Activated naive CD4-positive, alpha-beta T cell treated with Interleukin-2 at 50 U/mL for 16 hours (primary cell): ENCODE data around the gene NME4.

ENCODE experiments used
- DNase-seq: peaks from one replicate; pipeline ENCODE4 v3.0.0-alpha.2; 2020

NME4 gene

DNA sequence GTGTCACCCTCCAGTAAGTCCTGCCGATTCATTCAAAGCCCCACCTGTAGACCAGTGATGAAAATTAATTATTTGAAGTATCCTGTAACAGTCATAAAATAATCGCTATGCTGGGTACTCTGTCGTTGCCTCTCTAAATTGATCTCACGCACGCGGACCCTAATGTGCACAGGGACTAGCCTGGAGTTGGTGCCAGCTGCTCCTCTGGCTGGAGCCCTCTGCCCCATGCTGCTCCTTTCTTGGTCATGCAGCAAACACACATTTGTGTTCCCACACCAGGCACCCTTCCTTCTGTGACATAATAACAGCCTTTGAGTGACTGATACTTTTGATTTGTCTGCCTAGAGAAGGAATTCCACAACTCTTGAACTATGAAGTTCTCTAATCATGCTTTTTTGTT, 44.4 kb downstream of the NME4 start:
- no peak for DNase-seq

DNA sequence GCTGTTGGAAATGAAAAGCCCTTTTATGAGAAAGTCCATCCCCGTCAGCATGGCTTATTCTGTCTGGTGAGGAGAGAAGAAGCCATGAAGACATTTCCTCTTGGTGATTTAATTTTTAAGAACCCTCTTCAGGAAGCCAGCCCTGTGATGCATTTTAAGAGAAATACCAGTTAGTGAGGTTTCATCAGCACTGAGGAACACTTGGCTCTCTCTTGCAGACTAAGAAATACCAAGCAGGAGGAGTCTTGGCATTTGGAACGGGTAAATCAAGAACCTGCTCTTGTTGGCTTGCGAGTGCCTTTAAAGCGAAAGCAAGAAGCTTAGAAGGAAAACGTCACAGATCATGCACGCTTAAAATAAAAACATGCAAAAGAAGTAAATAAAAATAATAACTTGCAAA, 46.0 kb downstream of the NME4 start:
- DNase-seq, result no peak

DNA sequence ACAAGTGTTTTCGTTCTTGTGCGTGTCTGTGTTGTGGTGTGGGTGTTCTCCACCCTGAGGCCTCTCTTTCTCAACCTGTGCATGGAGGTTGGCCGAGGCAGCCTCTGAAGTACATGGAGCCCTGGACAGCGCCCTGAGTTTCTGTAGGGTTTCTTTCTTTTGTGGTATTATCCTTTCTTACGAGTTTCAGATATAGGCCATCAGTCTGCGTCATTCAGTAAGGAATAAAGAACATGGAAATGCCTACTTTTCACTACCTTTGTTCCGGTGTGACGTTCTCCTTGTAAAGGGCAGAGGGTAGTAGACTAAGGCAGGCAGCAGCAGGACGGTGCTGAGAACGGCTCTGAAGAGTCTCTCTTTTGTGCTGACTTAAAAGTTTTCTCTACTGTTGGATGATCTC, 47.0 kb downstream of the NME4 start:
- no peak for DNase-seq

DNA sequence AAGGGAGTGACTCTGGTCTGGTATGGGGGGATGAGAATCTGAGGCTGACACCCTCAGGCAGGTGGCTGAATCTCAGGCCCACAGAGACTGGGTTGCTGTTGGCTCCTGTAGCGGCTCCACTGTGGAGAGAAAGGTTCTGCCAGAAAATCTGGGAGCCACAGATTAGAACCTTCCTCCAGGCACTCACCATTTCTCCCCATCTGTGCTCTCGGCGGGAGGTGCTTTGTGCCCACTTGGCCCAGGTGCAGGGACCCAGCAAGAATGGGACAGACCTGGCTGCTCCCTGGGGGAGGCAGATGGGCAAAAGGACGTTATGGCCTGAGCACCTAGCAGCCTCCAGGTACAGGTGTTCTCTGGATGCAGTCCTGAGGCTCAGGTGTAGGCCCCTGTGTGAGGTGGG, 48.6 kb downstream of the NME4 start:
- DNase-seq, result no peak
